ENCODE results near the gene DNAH3. TPM values are rescaled to one million over a fixed set of nuclear protein-coding genes. Genes with fewer than 3 reads are reported as not detected.
A peak's percentile ranks its signal among the peaks of the same experiment; 100 is the strongest.

DNAH3 gene
- total and polyA plus RNA-seq, 2 of the 13 experiments (the other 11 are each of a cell fraction or from before 2014, with no cell fraction given), result 0.07 to 0.08 TPM

DNA sequence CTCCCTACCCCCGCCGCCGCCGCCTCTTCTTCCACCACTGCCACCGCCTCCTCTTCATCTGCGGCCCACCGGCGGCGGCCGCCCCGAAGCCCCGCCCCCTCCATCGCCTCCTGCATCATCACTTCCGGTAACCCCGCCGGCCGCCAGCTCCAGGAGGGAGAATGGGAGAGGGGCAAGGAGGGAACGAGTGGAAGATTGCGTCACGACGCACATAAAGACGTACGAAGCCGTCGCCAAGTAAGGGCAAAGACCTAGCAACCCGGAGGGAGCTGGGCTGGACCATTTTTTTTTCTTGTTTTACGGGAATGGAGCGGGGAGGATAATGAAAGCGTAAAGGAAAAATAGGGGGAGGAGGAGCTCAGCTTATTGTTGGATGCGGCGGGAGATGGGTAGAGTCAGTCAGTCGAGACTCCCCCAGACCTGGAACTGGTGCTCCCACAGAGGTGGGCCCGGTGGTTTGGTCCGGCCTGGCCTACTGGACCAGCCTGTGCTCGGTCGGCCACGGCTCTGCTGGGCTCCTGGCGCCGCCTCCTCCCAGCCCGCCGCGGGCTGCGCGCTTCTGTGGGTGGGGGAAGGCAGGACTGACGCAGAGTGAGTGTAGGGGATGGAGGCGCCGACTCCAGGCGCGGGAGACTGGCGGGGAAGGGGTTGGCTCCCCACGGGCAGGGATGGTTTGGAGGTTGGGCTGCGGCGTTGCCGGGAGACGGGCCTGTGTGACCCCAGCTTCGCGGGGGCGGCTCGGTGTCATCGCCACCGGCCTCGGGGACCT lies 250.2 kb downstream of the DNAH3 start, which contains the start of the genes DCUN1D3 and LYRM1 (continued):
- no peak for TF ChIP-seq AKNA (CRISPR knock-in tag; IDR thresholded peaks at IDR 0.05; ENCODE audit: borderline replicate concordance)
- TF ChIP-seq ZNF160 (CRISPR knock-in tag; IDR thresholded peaks at IDR 0.05), result peak; percentile 91
- TF ChIP-seq RFX3 (CRISPR knock-in tag; IDR thresholded peaks at IDR 0.05), result peak; percentile 71
- TF ChIP-seq ELF4 (CRISPR knock-in tag; IDR thresholded peaks at IDR 0.05; ENCODE audit: borderline replicate concordance), result no peak
- TF ChIP-seq ZNF232 (CRISPR knock-in tag; IDR thresholded peaks at IDR 0.05; ENCODE audit: borderline replicate concordance), result peak; percentile 47
- peak; percentile 32; the same call in 1 of the 2 replicates for TF ChIP-seq ZNF652 (CRISPR knock-in tag; IDR thresholded peaks at IDR 0.05; ENCODE audit: borderline replicate concordance, low read depth)
- TF ChIP-seq ZNF678 (CRISPR knock-in tag; IDR thresholded peaks at IDR 0.05), result peak; percentile 81; the same call in 1 of the 2 replicates
- TF ChIP-seq ZNF883 (CRISPR knock-in tag; IDR thresholded peaks at IDR 0.05; ENCODE audit: not compliant biosample characterization), result peak; percentile 95
- peak; percentile 81 for TF ChIP-seq ZNF441 (CRISPR knock-in tag; IDR thresholded peaks at IDR 0.05; ENCODE audit: borderline replicate concordance)
- no peak for TF ChIP-seq ZBTB10 (CRISPR knock-in tag; IDR thresholded peaks at IDR 0.05; ENCODE audit: borderline replicate concordance)
- TF ChIP-seq MTF1 (CRISPR knock-in tag; IDR thresholded peaks at IDR 0.05), result no peak
- no peak for TF ChIP-seq HNF4G (IDR thresholded peaks at IDR 0.05; ENCODE audit: borderline replicate concordance, low read depth, low read length)
- 0 out of 2 replicates have a peak, but pooled peaks have one; percentile 32 for TF ChIP-seq HNF4G (CRISPR knock-in tag; IDR thresholded peaks at IDR 0.05; ENCODE audit: borderline replicate concordance, low read depth)
- TF ChIP-seq ZBTB3 (CRISPR knock-in tag; IDR thresholded peaks at IDR 0.05; ENCODE audit: borderline replicate concordance, low read depth), result no peak; the same call in 1 of the 2 replicates
- TF ChIP-seq MTA3 (CRISPR knock-in tag; IDR thresholded peaks at IDR 0.05), result 0 out of 2 replicates have a peak, but pooled peaks have one; percentile 22
- peak; percentile 92 for TF ChIP-seq ZBTB2 (CRISPR knock-in tag; IDR thresholded peaks at IDR 0.05; ENCODE audit: low read depth)
- TF ChIP-seq, protein P1, sequence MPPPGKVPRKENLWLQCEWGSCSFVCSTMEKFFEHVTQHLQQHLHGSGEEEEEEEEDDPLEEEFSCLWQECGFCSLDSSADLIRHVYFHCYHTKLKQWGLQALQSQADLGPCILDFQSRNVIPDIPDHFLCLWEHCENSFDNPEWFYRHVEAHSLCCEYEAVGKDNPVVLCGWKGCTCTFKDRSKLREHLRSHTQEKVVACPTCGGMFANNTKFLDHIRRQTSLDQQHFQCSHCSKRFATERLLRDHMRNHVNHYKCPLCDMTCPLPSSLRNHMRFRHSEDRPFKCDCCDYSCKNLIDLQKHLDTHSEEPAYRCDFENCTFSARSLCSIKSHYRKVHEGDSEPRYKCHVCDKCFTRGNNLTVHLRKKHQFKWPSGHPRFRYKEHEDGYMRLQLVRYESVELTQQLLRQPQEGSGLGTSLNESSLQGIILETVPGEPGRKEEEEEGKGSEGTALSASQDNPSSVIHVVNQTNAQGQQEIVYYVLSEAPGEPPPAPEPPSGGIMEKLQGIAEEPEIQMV (CRISPR knock-in tag; IDR thresholded peaks at IDR 0.05; ENCODE audit: low read depth), result peak; percentile 54; the same call in 1 of the 2 replicates
- no peak for TF ChIP-seq EHMT2 (IDR thresholded peaks at IDR 0.05; ENCODE audit: borderline replicate concordance, low read depth, low read length)

Measured in HepG2 (cell line).